Astrocyte (in vitro differentiated cells and primary cell): Measurements from ENCODE around the gene SHTN1.

Experiments
- CTCF ChIP-seq: IDR thresholded peaks from 2 replicates; pipeline ENCODE4 v1.5.1; 2011; ENCODE audit warnings: low read depth, mild to moderate bottlenecking, inconsistent platforms, low read length, moderate library complexity; ENCODE audit not compliant: insufficient read depth
- EZH2 ChIP-seq: IDR thresholded peaks from 2 replicates; pipeline ENCODE4 v1.6.1; 2012; ENCODE audit warnings: mild to moderate bottlenecking, low read length, inconsistent platforms; ENCODE audit not compliant: insufficient read depth

DNA sequence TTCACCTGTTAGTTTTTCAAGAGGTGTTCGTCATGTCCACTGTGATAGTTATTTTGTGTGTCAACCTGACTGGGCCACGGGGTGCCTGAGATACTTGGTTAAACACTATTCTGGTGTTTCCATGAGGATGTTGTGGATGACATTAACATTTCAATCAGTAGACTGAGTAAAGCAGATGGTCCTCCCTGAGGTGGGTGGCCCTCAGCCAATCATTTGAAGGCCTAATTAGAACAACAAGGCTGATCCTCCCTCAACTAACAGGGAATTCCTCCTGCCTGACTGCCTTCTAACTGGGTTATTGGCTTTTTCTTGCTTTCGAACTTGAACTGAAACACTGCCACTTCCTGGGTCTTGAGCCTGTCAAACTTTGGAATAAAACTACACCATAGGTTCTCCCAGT, 79.9 kb downstream of the SHTN1 start:
- TF ChIP-seq CTCF (no peak), EZH2 (no peak)
